T-helper 2 cell treated with Interferon-gamma antibody and Interleukin-4, amounts not matched to agents 5 μg/mL and 100 μg/mL, for 36 hours (primary cell): ENCODE measurements around the gene MAPKAPK3.

Experiments
- DNase-seq: peaks from one replicate; pipeline ENCODE4 v3.0.0; 2021; ENCODE audit warnings: low spot score
- H3K27ac Mint-ChIP-seq: one replicate; pipeline ENCODE4 v1.8.0; 2021; ENCODE audit warnings: mild to moderate bottlenecking, mixed read lengths
- H3K27me3 Mint-ChIP-seq: one replicate; pipeline ENCODE4 v1.8.0; 2021; ENCODE audit warnings: low read depth, mixed read lengths
- H3K36me3 Mint-ChIP-seq: one replicate; pipeline ENCODE4 v1.8.0; 2021; ENCODE audit warnings: low read depth, mixed read lengths
- H3K4me1 Mint-ChIP-seq: one replicate; pipeline ENCODE4 v1.8.0; 2021; ENCODE audit warnings: low read depth, mixed read lengths
- H3K4me3 Mint-ChIP-seq: one replicate; pipeline ENCODE4 v1.8.0; 2022; ENCODE audit warnings: mild to moderate bottlenecking, moderate library complexity, mixed read lengths
- H3K9me3 Mint-ChIP-seq: one replicate; pipeline ENCODE4 v1.8.0; 2021; ENCODE audit warnings: mixed read lengths

The MAPKAPK3 gene

GRCh38 chr3:50599115-50599715, 17.7 kb upstream of the MAPKAPK3 start:
- H3K27me3 Mint-ChIP-seq, result no peaks in the 10 kb centered on the region
- H3K36me3 Mint-ChIP-seq, result peaks cover 59% of the 10 kb centered on the region
- peak overlapping the region; percentile 96 for H3K27ac Mint-ChIP-seq

GRCh38 chr3:50599716-50600118, 17.2 kb upstream of the MAPKAPK3 start:
- H3K4me3 Mint-ChIP-seq, result peak overlapping the region; percentile 99

More at GRCh38 chr3:50599115-50599715, 17.7 kb upstream of the MAPKAPK3 start:
- no peak for DNase-seq
- peak overlapping the region; percentile 99 for H3K4me3 Mint-ChIP-seq
- no peaks in the 10 kb centered on the region for H3K9me3 Mint-ChIP-seq
- H3K4me1 Mint-ChIP-seq, result peaks cover 83% of the 10 kb centered on the region

GRCh38 chr3:50600141-50600753, 16.7 kb upstream of the MAPKAPK3 start:
- peaks cover 61% of the 10 kb centered on the region for H3K36me3 Mint-ChIP-seq
- peak overlapping the region; percentile 96 for H3K27ac Mint-ChIP-seq

More at GRCh38 chr3:50599716-50600118, 17.2 kb upstream of the MAPKAPK3 start:
- H3K27ac Mint-ChIP-seq, result peak overlapping the region; percentile 96
- peaks cover 59% of the 10 kb centered on the region for H3K36me3 Mint-ChIP-seq
- H3K9me3 Mint-ChIP-seq, result no peaks in the 10 kb centered on the region
- H3K27me3 Mint-ChIP-seq, result no peaks in the 10 kb centered on the region
- peaks cover 81% of the 10 kb centered on the region for H3K4me1 Mint-ChIP-seq
- DNase-seq, result no peak

GRCh38 chr3:50600841-50601591, 15.9 kb upstream of the MAPKAPK3 start:
- peaks cover 63% of the 10 kb centered on the region for H3K36me3 Mint-ChIP-seq
- peaks cover 80% of the 10 kb centered on the region for H3K4me1 Mint-ChIP-seq
- peak overlapping the region; percentile 96 for H3K27ac Mint-ChIP-seq
- H3K4me3 Mint-ChIP-seq, result peak overlapping the region; percentile 99
- no peaks in the 10 kb centered on the region for H3K9me3 Mint-ChIP-seq
- DNase-seq, result peak; percentile 96
- H3K27me3 Mint-ChIP-seq, result no peaks in the 10 kb centered on the region

More at GRCh38 chr3:50600141-50600753, 16.7 kb upstream of the MAPKAPK3 start:
- peaks cover 80% of the 10 kb centered on the region for H3K4me1 Mint-ChIP-seq
- no peaks in the 10 kb centered on the region for H3K27me3 Mint-ChIP-seq
- H3K4me3 Mint-ChIP-seq, result peak overlapping the region; percentile 99
- DNase-seq, result no peak
- no peaks in the 10 kb centered on the region for H3K9me3 Mint-ChIP-seq

DNA sequence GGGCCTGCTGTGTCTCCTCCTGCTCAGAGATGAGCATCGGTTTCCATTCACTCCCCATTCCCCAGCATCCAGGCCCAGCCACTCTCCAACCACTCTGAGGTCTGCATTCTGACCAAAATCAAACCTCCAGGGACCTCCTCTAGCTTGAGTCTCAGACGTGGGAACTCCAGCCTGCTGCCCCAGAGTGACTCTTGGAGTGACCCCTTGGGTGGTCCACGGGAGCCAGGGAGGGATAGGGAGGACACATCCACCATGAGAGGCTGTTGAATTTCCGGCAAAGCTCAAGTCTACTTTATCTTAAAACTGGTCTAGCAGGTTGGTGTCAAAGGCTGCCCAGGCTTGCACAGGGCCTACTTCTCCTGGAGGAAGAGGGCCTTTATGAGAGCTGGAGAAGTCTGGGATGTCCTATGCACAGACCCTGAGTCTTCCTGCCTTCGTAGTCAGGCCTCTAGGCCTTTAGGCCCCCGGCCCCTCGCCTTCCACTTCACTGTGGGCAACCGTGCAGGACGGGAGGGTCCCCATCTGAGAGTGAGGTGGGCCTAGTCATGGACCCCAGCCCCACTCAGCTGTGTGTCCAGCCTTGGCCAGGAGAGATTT, 14.3 kb upstream of the MAPKAPK3 start:
- H3K9me3 Mint-ChIP-seq, result no peaks in the 10 kb centered on the region
- peaks cover 77% of the 10 kb centered on the region for H3K36me3 Mint-ChIP-seq
- H3K27ac Mint-ChIP-seq, result peak overlapping the region; percentile 96
- no peak for DNase-seq
- peaks cover 84% of the 10 kb centered on the region for H3K4me1 Mint-ChIP-seq
- no peaks in the 10 kb centered on the region for H3K27me3 Mint-ChIP-seq
- peak overlapping the region; percentile 99 for H3K4me3 Mint-ChIP-seq

- peaks cover 77% of the 10 kb centered on the region for H3K36me3 Mint-ChIP-seq
- peaks cover 76% of the 10 kb centered on the region for H3K4me1 Mint-ChIP-seq
- H3K4me3 Mint-ChIP-seq, result peak overlapping the region; percentile 99
- no peak for DNase-seq
- no peaks in the 10 kb centered on the region for H3K9me3 Mint-ChIP-seq
- peak overlapping the region; percentile 96 for H3K27ac Mint-ChIP-seq
- no peaks in the 10 kb centered on the region for H3K27me3 Mint-ChIP-seq
These were observed 13.5 kb upstream of the MAPKAPK3 start for GRCh38 chr3:50603261-50604109.

DNA sequence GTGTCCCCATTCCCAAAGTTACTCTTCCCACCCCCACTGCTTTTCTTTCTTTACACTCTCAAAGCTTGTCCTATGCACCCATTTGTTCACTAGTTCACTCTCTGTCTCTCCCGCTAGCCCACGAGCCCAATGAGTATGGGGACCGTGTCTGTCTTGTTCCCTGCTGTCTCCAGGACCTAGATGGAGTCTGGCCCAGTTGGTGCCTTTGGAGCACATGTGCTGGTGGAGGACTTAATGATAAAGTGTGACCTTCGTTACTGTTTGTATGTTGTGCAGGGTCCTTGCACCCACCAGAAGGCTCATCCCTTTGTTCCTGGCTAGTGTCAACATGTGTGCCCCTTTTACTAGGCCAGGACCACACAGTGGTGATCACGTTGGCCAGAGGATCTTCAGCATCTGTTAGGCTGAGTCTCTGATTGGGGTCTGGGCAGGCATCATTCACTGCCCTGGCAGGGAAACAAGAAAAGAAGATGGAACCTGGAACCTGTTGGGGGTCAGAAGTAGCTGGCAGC, 12.8 kb upstream of the MAPKAPK3 start:
- Mint-ChIP-seq H3K9me3 (no peaks in the 10 kb centered on the region), H3K27ac (peak overlapping the region; percentile 96), H3K27me3 (no peaks in the 10 kb centered on the region), H3K4me1 (peaks cover 72% of the 10 kb centered on the region), H3K4me3 (peak overlapping the region; percentile 99), H3K36me3 (peaks cover 83% of the 10 kb centered on the region)
- no peak for DNase-seq

GRCh38 chr3:50604628-50605588, 12.0 kb upstream of the MAPKAPK3 start:
- peak overlapping the region; percentile 99 for H3K4me3 Mint-ChIP-seq
- peaks cover 67% of the 10 kb centered on the region for H3K4me1 Mint-ChIP-seq
- no peaks in the 10 kb centered on the region for H3K27me3 Mint-ChIP-seq
- peak overlapping the region; percentile 96 for H3K27ac Mint-ChIP-seq
- H3K9me3 Mint-ChIP-seq, result no peaks in the 10 kb centered on the region
- DNase-seq, result no peak
- H3K36me3 Mint-ChIP-seq, result peaks cover 84% of the 10 kb centered on the region

- Mint-ChIP-seq H3K9me3 (no peaks in the 10 kb centered on the region), H3K4me3 (peak overlapping the region; percentile 99), H3K36me3 (peaks cover 86% of the 10 kb centered on the region), H3K4me1 (peaks cover 57% of the 10 kb centered on the region), H3K27me3 (no peaks in the 10 kb centered on the region), H3K27ac (peak overlapping the region; percentile 96)
- no peak for DNase-seq
These were observed 11.0 kb upstream of the MAPKAPK3 start for GRCh38 chr3:50605901-50606326.

- H3K27ac Mint-ChIP-seq, result peak overlapping the region; percentile 96
- DNase-seq, result no peak
- H3K27me3 Mint-ChIP-seq, result no peaks in the 10 kb centered on the region
- no peaks in the 10 kb centered on the region for H3K9me3 Mint-ChIP-seq
- peaks cover 91% of the 10 kb centered on the region for H3K36me3 Mint-ChIP-seq
- H3K4me1 Mint-ChIP-seq, result peaks cover 50% of the 10 kb centered on the region
- H3K4me3 Mint-ChIP-seq, result peak overlapping the region; percentile 99
These were observed 10.4 kb upstream of the MAPKAPK3 start for GRCh38 chr3:50606596-50606995.

DNA sequence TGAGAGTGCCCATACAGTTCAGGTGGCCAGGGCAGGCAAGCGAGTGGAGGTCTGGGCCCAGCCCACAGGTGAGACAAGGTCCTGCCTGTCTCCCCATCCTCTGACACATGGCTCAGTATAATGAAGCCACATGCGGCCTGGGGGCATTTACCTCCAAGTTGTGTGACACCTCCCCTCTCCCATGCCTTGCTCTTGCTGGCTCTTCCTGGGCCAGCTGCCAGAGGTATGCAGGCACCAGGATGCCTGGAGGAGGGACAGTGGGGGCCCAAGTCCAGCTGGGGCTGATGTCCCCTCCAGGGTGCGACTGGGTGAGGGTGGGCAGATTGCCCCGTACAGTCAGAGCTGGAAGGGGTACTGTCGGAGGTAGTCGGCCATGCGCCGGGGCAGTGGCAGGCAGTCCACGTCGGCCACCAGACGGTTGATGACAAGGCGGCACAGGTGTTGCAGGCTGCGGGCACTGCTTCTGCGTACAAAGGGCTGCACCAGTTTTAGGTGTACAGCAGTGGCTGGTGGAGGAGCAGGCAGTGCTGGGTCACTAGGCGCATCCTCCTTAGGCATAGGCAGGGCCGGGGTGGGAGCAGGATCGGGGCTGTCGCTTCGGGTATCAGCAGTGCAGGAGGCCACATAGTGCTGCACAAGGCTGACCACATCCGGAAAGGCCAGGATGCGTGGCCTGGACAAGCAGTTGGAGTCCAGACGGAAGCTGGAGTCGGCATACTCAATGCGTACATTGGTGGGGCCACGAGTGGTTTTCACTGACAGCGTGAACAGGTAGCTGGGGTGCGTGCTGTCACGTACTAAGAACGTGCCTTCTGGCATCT, 9.5 kb upstream of the MAPKAPK3 start:
- H3K27me3 Mint-ChIP-seq, result peaks cover 2% of the 10 kb centered on the region
- peaks cover 47% of the 10 kb centered on the region for H3K4me1 Mint-ChIP-seq
- DNase-seq, result no peak
- peak overlapping the region; percentile 99 for H3K4me3 Mint-ChIP-seq
- H3K9me3 Mint-ChIP-seq, result no peaks in the 10 kb centered on the region
- H3K27ac Mint-ChIP-seq, result peak overlapping the region; percentile 96
- peaks cover 94% of the 10 kb centered on the region for H3K36me3 Mint-ChIP-seq
